WERI-Rb-1 (cell line): ENCODE data around the gene ARHGAP21.

Source experiments
- DNase-seq: peaks from one replicate; pipeline ENCODE4 v3.0.0-alpha.2; 2020
- H3K27ac ChIP-seq: fragments of 250-450 bp; sonication (Bioruptor Pico); 2 replicates; pipeline ENCODE4 v1.5.1; 2020; ENCODE audit warnings: mild to moderate bottlenecking, moderate library complexity
- H3K27me3 ChIP-seq: fragments of 250-450 bp; sonication (Bioruptor Pico); 2 replicates; pipeline ENCODE4 v1.5.1; 2021; ENCODE audit warnings: mild to moderate bottlenecking, low read depth, moderate library complexity; ENCODE audit not compliant: insufficient read depth, severe bottlenecking
- H3K36me3 ChIP-seq: fragments of 250-450 bp; sonication (Bioruptor Pico); 2 replicates; pipeline ENCODE4 v1.5.1; 2020; ENCODE audit warnings: mild to moderate bottlenecking, moderate library complexity
- H3K4me3 ChIP-seq: 2 replicates; pipeline ENCODE4 v1.5.1; 2011; ENCODE audit warnings: low read depth, mild to moderate bottlenecking, control low read depth, low read length
- H3K9me3 ChIP-seq: fragments of 250-450 bp; sonication (Bioruptor Pico); 2 replicates; pipeline ENCODE4 v1.5.1; 2021; ENCODE audit warnings: mild to moderate bottlenecking, moderate library complexity; ENCODE audit not compliant: severe bottlenecking
- CTCF ChIP-seq: IDR thresholded peaks from 2 replicates; pipeline ENCODE4 v1.5.1; 2011; ENCODE audit warnings: low read depth, mild to moderate bottlenecking, control low read depth, inconsistent platforms, low read length

ARHGAP21 gene

GRCh38 chr10:24590697-24591457 is 132.8 kb downstream of the ARHGAP21 start:
- no peak for DNase-seq
- H3K9me3 ChIP-seq = no peaks in the 10 kb centered on the region
- no peaks in the 10 kb centered on the region for H3K27me3 ChIP-seq
- H3K4me3 ChIP-seq = no peak overlapping the region
- no peak overlapping the region for H3K27ac ChIP-seq
- no peaks in the 10 kb centered on the region for H3K36me3 ChIP-seq
- no peak for TF ChIP-seq CTCF

DNA sequence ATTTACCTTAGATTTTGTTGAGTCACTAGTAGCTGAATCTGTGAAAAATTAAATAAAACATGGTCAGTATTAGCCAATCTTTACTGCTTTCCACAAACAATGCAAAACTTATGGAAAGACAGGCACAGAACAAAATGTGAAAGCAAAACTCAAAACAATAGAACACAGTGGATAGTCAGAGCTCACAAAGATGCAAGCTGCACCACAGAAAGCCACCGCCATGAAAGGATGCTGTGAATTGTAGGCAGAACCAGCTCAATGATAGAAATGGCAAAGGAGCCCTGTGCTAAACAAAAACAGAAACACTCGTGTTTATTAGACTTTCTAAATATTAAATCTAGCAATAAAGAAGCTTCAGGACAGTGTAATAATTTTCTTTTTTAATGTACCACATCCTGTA is 134.4 kb downstream of the ARHGAP21 start:
- H3K36me3 ChIP-seq = no peaks in the 10 kb centered on the region
- H3K4me3 ChIP-seq = no peak overlapping the region
- H3K27ac ChIP-seq = no peak overlapping the region
- H3K9me3 ChIP-seq = no peaks in the 10 kb centered on the region
- TF ChIP-seq CTCF = no peak
- no peaks in the 10 kb centered on the region for H3K27me3 ChIP-seq
- no peak for DNase-seq

- Histone ChIP-seq H3K36me3 (no peaks in the 10 kb centered on the region), H3K9me3 (no peaks in the 10 kb centered on the region), H3K27me3 (no peaks in the 10 kb centered on the region), H3K27ac (no peak overlapping the region), H3K4me3 (no peak overlapping the region)
- no peak for DNase-seq
- no peak for TF ChIP-seq CTCF
Observed at GRCh38 chr10:24579906-24580305, 143.8 kb downstream of the ARHGAP21 start.

- H3K36me3 ChIP-seq = no peaks in the 10 kb centered on the region
- no peak overlapping the region for H3K4me3 ChIP-seq
- no peaks in the 10 kb centered on the region for H3K27me3 ChIP-seq
- no peaks in the 10 kb centered on the region for H3K9me3 ChIP-seq
- DNase-seq = no peak
- H3K27ac ChIP-seq = no peak overlapping the region
- no peak for TF ChIP-seq CTCF
Observed at GRCh38 chr10:24579448-24579847, 144.2 kb downstream of the ARHGAP21 start.

DNA sequence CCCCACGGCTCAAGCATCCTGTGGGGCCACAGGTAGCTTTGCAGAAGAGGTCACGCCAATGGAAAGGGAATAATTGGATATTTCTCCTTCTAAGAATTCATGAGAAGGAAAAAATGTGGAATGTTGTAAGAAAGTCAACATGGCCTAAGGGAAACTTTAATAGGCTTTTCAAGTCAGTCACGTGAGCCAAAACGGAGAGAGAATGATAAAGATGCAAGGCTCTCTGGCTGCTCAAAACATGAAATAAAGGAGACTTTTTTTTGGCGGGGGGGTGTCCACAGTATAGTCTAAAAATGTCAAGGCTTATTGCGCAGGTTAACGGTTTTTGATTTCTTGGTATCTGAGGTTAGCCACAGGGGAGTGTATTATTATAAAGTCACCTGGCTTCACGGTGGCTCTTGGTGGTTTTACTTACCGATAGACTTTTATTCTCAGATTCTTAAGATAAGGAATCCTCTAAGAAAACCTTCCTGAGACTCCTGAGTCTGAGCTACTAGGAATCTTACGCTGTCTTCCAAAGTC is 148.1 kb downstream of the ARHGAP21 start:
- H3K36me3 ChIP-seq = no peaks in the 10 kb centered on the region
- no peaks in the 10 kb centered on the region for H3K27me3 ChIP-seq
- no peak for DNase-seq
- H3K4me3 ChIP-seq = no peak overlapping the region
- no peak for TF ChIP-seq CTCF
- no peak overlapping the region for H3K27ac ChIP-seq
- H3K9me3 ChIP-seq = no peaks in the 10 kb centered on the region
